GM12878 (cell line): ENCODE measurements around the gene STK4. TPM values are rescaled to one million over a fixed set of nuclear protein-coding genes. Genes with fewer than 3 reads are reported as not detected.

Experiments
- ATAC-seq: fragments of 200-7000 bp; cut with Tn5 transposase; 3 replicates; pipeline ENCODE4 v1.9.1; 2020; ENCODE audit warnings: mild to moderate bottlenecking, moderate library complexity
- BruUV-seq: library from RNA; stranded (reverse); fragments of 400-500 nt; replicated peaks from 2 replicates; lab custom pipeline; 2021; lab: Mats Ljungman, UMichigan
- CTCF ChIA-PET: fragments of 300-600 bp; sonication (Branson Sonifier 250); formaldehyde crosslinking; extraction: SDS; loops from one replicate; lab custom pipeline; 2021; ENCODE audit warnings: inconsistent platforms; lab: Yijun Ruan, JAX
- POLR2A ChIA-PET: fragments of 350-600 bp; formaldehyde crosslinking; extraction: SDS; loops from one replicate; lab custom pipeline; 2021; ENCODE audit warnings: inconsistent platforms; lab: Charles Lee
- RAD21 ChIA-PET: fragments of 300-600 bp; sonication (Branson Sonifier 250); formaldehyde crosslinking; loops from one replicate; lab custom pipeline; 2023; ENCODE audit warnings: antibody characterized with exemption; ENCODE audit not compliant: unreplicated experiment; lab: Charles Lee
- SMC1A ChIA-PET: fragments of 300-600 bp; sonication (Branson Sonifier 250); formaldehyde crosslinking; loops from one replicate; lab custom pipeline; 2023; ENCODE audit not compliant: unreplicated experiment, uncharacterized antibody; lab: Charles Lee
- DNase-seq: peaks from one replicate; pipeline ENCODE4 v3.0.0-alpha.2; 2011; ENCODE audit warnings: low read depth, low spot score
- FAIRE-seq: peaks from 3 replicates; lab custom pipeline; 2011; peaks lifted over from hg19 to GRCh38; lab: Jason Lieb, UNC
- H2AFZ ChIP-seq: 2 replicates; pipeline ENCODE4 v1.6.0; 2011; ENCODE audit warnings: low read depth, low read length, control low read depth; ENCODE audit not compliant: control insufficient read depth
- H3K27ac ChIP-seq: 2 replicates; pipeline ENCODE4 v1.5.1; 2011; ENCODE audit warnings: control low read depth; ENCODE audit not compliant: control insufficient read depth, insufficient read depth
- H3K27me3 ChIP-seq, 2 experiments: replicated peaks in 1 of 2; 2 replicates each; pipeline versions ENCODE4 v1.6.0 to v1.6.1; 2011; ENCODE audit warnings: low read length in 1 of 2; ENCODE audit not compliant: control insufficient read depth in 2 of 2, insufficient read depth in 2 of 2
- H3K36me3 ChIP-seq, 2 experiments: 2 replicates each; pipeline ENCODE4 v1.5.1; 2011; ENCODE audit warnings: low read length in 1 of 2; ENCODE audit not compliant: control insufficient read depth in 2 of 2, insufficient read depth in 2 of 2
- H3K4me1 ChIP-seq: 2 replicates; pipeline ENCODE4 v1.6.1; 2011; ENCODE audit warnings: mild to moderate bottlenecking, low read length, moderate library complexity, mixed read lengths; ENCODE audit not compliant: control insufficient read depth, insufficient read depth
- H3K4me2 ChIP-seq: 2 replicates; pipeline ENCODE4 v1.6.0; 2011; ENCODE audit warnings: control low read depth; ENCODE audit not compliant: control insufficient read depth, insufficient read depth
- H3K4me3 ChIP-seq: fragments of 200-600 bp; sonication (generic); 2 replicates; pipeline ENCODE4 v1.5.1; 2016
- H3K79me2 ChIP-seq: 2 replicates; pipeline ENCODE4 v1.6.0; 2011; ENCODE audit warnings: low read length; ENCODE audit not compliant: control insufficient read depth, insufficient read depth
- H3K9ac ChIP-seq: 2 replicates; pipeline ENCODE4 v1.8.0; 2011; ENCODE audit warnings: low read length, control low read depth, mixed read lengths; ENCODE audit not compliant: control insufficient read depth, insufficient read depth
- H3K9me3 ChIP-seq: replicated peaks from 3 replicates; pipeline ENCODE4 v1.5.1; 2011; ENCODE audit warnings: mild to moderate bottlenecking, low read length; ENCODE audit not compliant: control insufficient read depth, insufficient read depth
- H4K20me1 ChIP-seq: 2 replicates; pipeline ENCODE4 v1.6.0; 2011; ENCODE audit not compliant: control insufficient read depth, insufficient read depth
- ATF3 ChIP-seq: IDR thresholded peaks from 2 replicates; pipeline ENCODE4 v1.6.1; 2011; ENCODE audit warnings: low read depth, mild to moderate bottlenecking, low read length, moderate library complexity, borderline replicate concordance; ENCODE audit errors: extremely low read depth
- CEBPZ ChIP-seq: fragments of 150-350 bp; IDR thresholded peaks from 2 replicates; pipeline ENCODE4 v1.6.1; 2016; ENCODE audit warnings: low read depth, low read length
- CHD1 ChIP-seq: IDR thresholded peaks from 2 replicates; pipeline ENCODE4 v1.6.1; 2012; ENCODE audit warnings: low read depth, low read length, improper control_type of control experiment
- IKZF1 ChIP-seq: fragments of 450-650 bp; conservative IDR thresholded peaks from 2 replicates; pipeline ENCODE4 v1.6.1; 2017; ENCODE audit warnings: antibody characterized with exemption, mild to moderate bottlenecking
- KLF5 ChIP-seq: fragments of 450-650 bp; IDR thresholded peaks from 2 replicates; pipeline ENCODE4 v1.6.1; 2014; ENCODE audit warnings: mild to moderate bottlenecking; ENCODE audit not compliant: partially characterized antibody
- NFYB ChIP-seq: IDR thresholded peaks from 2 replicates; pipeline ENCODE4 v1.6.1; 2011; ENCODE audit warnings: low read depth, mild to moderate bottlenecking, low read length, improper control_type of control experiment, moderate library complexity; ENCODE audit not compliant: insufficient read depth
- NR2C1 ChIP-seq: fragments of 450-650 bp; IDR thresholded peaks from 2 replicates; pipeline ENCODE4 v1.6.1; 2017; ENCODE audit warnings: antibody characterized with exemption, mild to moderate bottlenecking, moderate library complexity
- NRF1 ChIP-seq: conservative IDR thresholded peaks from 2 replicates; pipeline ENCODE4 v1.6.1; 2011; ENCODE audit warnings: mild to moderate bottlenecking, low read depth, low read length, improper control_type of control experiment
- in situ Hi-C: fragments of 300-500 bp; cut with MboI; formaldehyde crosslinking; loops from 9 replicates; pipeline ENCODE4 v1.14.3; 2018; ENCODE audit warnings: mixed read lengths
- intact Hi-C: fragments of 100-400 bp; cut with micrococcal nuclease; formaldehyde crosslinking; loops from one replicate; pipeline ENCODE4 v1.14.2; 2022; ENCODE audit not compliant: unreplicated experiment
- polyA plus RNA-seq, 11 experiments: library from polyadenylated mRNA; depleted of rRNA in 4 of 11; unstranded in 6 of 11; stranded (reverse) in 5 of 11; fragments of >200 nt; fragmentation: Nextera tagmentation in 4 of 11; fragmentation: Illumina TruSeq in 1 of 11; extraction: Ambion mirVana in 4 of 11; extraction: Trizol in 1 of 11; gene quantifications; 1 replicate in 1 of 11; 2 replicates in 10 of 11; pipeline versions ENCODE4 v1.2.1 to v1.2.3, GENCODE V29; 2011 to 2016; ENCODE audit warnings: inconsistent platforms in 2 of 11, missing spikeins in 2 of 11, low read depth in 1 of 11
- total RNA-seq, 4 experiments: library from RNA; depleted of rRNA in 3 of 4; stranded (reverse); fragments of >200 nt in 3 of 4; fragmentation: Illumina TruSeq in 1 of 4; extraction: Trizol in 1 of 4; gene quantifications; 2 replicates each; pipeline versions ENCODE4 v1.2.1 to v1.2.3, GENCODE V29; 2013 to 2021

Gene STK4
- total and polyA plus RNA-seq, 10 of the 15 experiments (the other 5 are each of a cell fraction or from before 2014, with no cell fraction given) = 24.0 to 135 (median 89.7) TPM

DNA sequence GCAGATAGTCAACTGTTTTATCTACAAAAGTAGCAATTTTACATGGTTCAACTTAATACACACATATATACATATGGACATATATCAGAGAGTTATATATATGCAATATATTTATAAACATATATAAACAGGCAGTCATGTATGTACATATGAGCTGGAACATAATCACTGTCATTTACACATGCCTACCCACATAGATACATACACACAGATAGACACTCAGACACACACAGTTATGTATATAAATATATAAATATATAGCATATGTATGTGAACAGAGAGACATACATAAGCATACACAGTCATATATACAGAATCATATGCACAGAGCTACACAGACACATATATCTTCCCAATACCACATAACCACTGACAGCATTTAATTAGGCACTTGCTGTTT is 146.4 kb downstream of the STK4 start:
- H3K27me3 ChIP-seq = no peaks in the 10 kb centered on the region; a peak in 1 of 4 replicates
- intact Hi-C loops = no loop called here
- H2AFZ ChIP-seq = no peak overlapping the region
- no peaks in the 10 kb centered on the region for H3K4me1 ChIP-seq
- RAD21 ChIA-PET = interaction anchor here (1.3 to 2.2 kb wide), 3 partner anchors 69 to 100 kb away, joined by 4 to 14 read pairs (median 4); no protein-coding TSS in a partner anchor
- H3K9ac ChIP-seq = no peak overlapping the region
- TF ChIP-seq NR2C1 (no peak), NFYB (no peak), KLF5 (no peak), NRF1 (no peak), CEBPZ (no peak), IKZF1 (no peak), ATF3 (no peak), CHD1 (no peak)
- TF ChIP-seq, all 136 proteins: peak for 0
- H3K27ac ChIP-seq = no peak overlapping the region
- SMC1A ChIA-PET = interaction anchor here (0.7 to 6.4 kb wide), 6 partner anchors 16 to 430 kb away, joined by 3 to 25 read pairs (median 4); no protein-coding TSS in a partner anchor
- H3K4me3 ChIP-seq = no peak overlapping the region
- CTCF ChIA-PET = interaction anchor here (0.6 to 6.8 kb wide), 13 partner anchors 17 to 429 kb away, joined by 3 to 67 read pairs (median 3); no protein-coding TSS in a partner anchor
- H3K9me3 ChIP-seq = no peaks in the 10 kb centered on the region
- no peak overlapping the region for H3K4me2 ChIP-seq
- no TSS peak for BruUV-seq
- H3K79me2 ChIP-seq = no peaks in the 10 kb centered on the region
- POLR2A ChIA-PET = interaction anchor here (1.3 kb wide), 1 partner anchor 16 kb away, joined by 3 read pairs; no protein-coding TSS in a partner anchor
- H4K20me1 ChIP-seq = no peaks in the 10 kb centered on the region
- no peaks in the 10 kb centered on the region for H3K36me3 ChIP-seq
- FAIRE-seq = no peak
- ATAC-seq = no peak
- in situ Hi-C loops = no loop called here
- DNase-seq = no peak
